A673 (cell line): ENCODE data around the gene MORN3.

Source experiments
- CTCF ChIP-seq: fragments of 300-800, 200-600 bp; sonication (generic); conservative IDR thresholded peaks from 2 replicates; pipeline ENCODE4 v1.5.1; 2017; ENCODE audit warnings: low read depth, mild to moderate bottlenecking, antibody characterized with exemption, low read length, moderate library complexity, mixed read lengths
- EZH2 ChIP-seq: fragments of 200-600 bp; sonication (generic); IDR thresholded peaks from 2 replicates; pipeline ENCODE4 v1.6.1; 2017; ENCODE audit warnings: borderline replicate concordance, low read depth, mild to moderate bottlenecking, mixed read lengths, antibody characterized with exemption, low read length; ENCODE audit not compliant: poor library complexity, severe bottlenecking

DNA sequence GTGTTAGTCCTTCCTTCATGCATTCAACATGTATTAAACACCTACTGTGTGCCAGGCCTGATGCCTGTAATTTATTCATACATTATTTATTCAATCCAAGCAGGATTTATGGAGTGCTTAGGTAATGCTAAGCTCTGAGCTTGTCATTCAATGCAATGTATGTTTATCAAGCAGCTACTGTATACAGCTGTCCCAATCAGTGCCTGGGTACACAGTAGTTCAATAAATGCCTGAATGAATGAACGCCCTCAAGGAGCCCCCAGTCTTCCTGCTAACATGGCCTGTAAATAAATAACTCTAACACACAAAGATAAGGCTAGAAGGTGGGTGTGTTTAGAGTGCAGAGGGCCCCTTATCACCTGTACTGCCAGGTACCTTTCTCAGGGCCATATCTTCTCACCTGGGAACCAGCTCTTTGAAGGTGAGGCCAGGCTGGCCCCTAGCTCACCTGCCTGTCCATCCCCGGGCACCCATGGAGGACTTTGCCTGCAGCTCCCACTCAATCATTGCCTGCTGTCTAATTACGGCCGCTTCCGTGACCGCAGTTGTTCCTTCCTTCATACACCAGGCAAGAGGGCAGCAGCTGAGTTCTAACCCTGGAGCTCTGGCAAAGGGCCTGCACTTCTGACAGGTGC is 68.6 kb downstream of the MORN3 start:
- no peak for TF ChIP-seq CTCF
- no peak for TF ChIP-seq EZH2
